Left ventricle myocardium inferior (tissue), 1 donor: ENCODE results near the gene SORT1. TPM values are rescaled to one million over a fixed set of nuclear protein-coding genes. Genes with fewer than 3 reads are reported as not detected.

Source experiments
- DNase-seq: peaks from one replicate; pipeline ENCODE4 v3.0.0-alpha.2; 2020
- H3K27ac ChIP-seq: fragments of 200-600 bp; replicated peaks from 2 replicates; pipeline ENCODE4 v1.8.0; 2021
- H3K27me3 ChIP-seq: fragments of 200-600 bp; 2 replicates; pipeline ENCODE4 v1.8.0; 2021; ENCODE audit warnings: low read depth
- H3K36me3 ChIP-seq: fragments of 200-600 bp; 2 replicates; pipeline ENCODE4 v1.8.0; 2021
- H3K4me1 ChIP-seq: fragments of 200-600 bp; 2 replicates; pipeline ENCODE4 v1.8.0; 2021
- H3K4me3 ChIP-seq: fragments of 200-600 bp; 2 replicates; pipeline ENCODE4 v1.8.0; 2021; ENCODE audit warnings: mild to moderate bottlenecking, moderate library complexity
- H3K9me3 ChIP-seq: fragments of 200-600 bp; replicated peaks from 2 replicates; pipeline ENCODE4 v1.8.0; 2021
- CTCF ChIP-seq: fragments of 200-600 bp; IDR thresholded peaks from 2 replicates; pipeline ENCODE4 v1.8.0; 2021; ENCODE audit warnings: antibody characterized with exemption, mild to moderate bottlenecking, borderline replicate concordance
- intact Hi-C: fragments of 100-400 bp; cut with micrococcal nuclease; formaldehyde crosslinking; loops from one replicate; pipeline ENCODE4 v1.11.0; 2022
- total RNA-seq: library from RNA; stranded (reverse); fragmentation: NEBNext Ultra II Directional; extraction: Animal tissue kit (Norgen Biotek cat#: 25700); gene quantifications from one replicate; pipeline ENCODE4 v1.2.1, GENCODE V29; 2021
- donor health status: DM: no; HTN: yes; CAD: no; lungs with severe emphysema.

The SORT1 gene
- total RNA-seq, 1 donor from 2014 or later, result 146 TPM

- no peaks in the 10 kb centered on the region for H3K9me3 ChIP-seq
- peaks cover 12% of the 10 kb centered on the region for H3K4me1 ChIP-seq
- intact Hi-C loops, result no loop called here
- peaks cover 84% of the 10 kb centered on the region for H3K36me3 ChIP-seq
- DNase-seq, result no peak
- H3K4me3 ChIP-seq, result no peak overlapping the region
- TF ChIP-seq CTCF, result no peak
- no peaks in the 10 kb centered on the region for H3K27me3 ChIP-seq
- H3K27ac ChIP-seq, result no peak overlapping the region
Observed at GRCh38 chr1:109338091-109338490, 59.6 kb downstream of the SORT1 start.

- no peak overlapping the region for H3K4me3 ChIP-seq
- TF ChIP-seq CTCF, result no peak
- H3K27ac ChIP-seq, result no peak overlapping the region
- H3K27me3 ChIP-seq, result no peaks in the 10 kb centered on the region
- intact Hi-C loops, result no loop called here
- H3K9me3 ChIP-seq, result peaks cover 30% of the 10 kb centered on the region
- H3K36me3 ChIP-seq, result peaks cover 92% of the 10 kb centered on the region
- DNase-seq, result no peak
- no peaks in the 10 kb centered on the region for H3K4me1 ChIP-seq
Observed at GRCh38 chr1:109335091-109335490, 62.6 kb downstream of the SORT1 start.

- H3K27me3 ChIP-seq, result no peaks in the 10 kb centered on the region
- H3K27ac ChIP-seq, result no peak overlapping the region
- no peak overlapping the region for H3K4me3 ChIP-seq
- TF ChIP-seq CTCF, result no peak
- no peak for DNase-seq
- intact Hi-C loops, result no loop called here
- H3K4me1 ChIP-seq, result no peaks in the 10 kb centered on the region
- peaks cover 31% of the 10 kb centered on the region for H3K9me3 ChIP-seq
- peaks cover 97% of the 10 kb centered on the region for H3K36me3 ChIP-seq
Observed at GRCh38 chr1:109331113-109331512, 66.6 kb downstream of the SORT1 start.

GRCh38 chr1:109327285-109327684 is 70.4 kb downstream of the SORT1 start:
- H3K36me3 ChIP-seq, result peaks cover 96% of the 10 kb centered on the region
- H3K27me3 ChIP-seq, result no peaks in the 10 kb centered on the region
- H3K4me1 ChIP-seq, result no peaks in the 10 kb centered on the region
- intact Hi-C loops, result no loop called here
- H3K27ac ChIP-seq, result no peak overlapping the region
- no peak overlapping the region for H3K4me3 ChIP-seq
- peaks cover 23% of the 10 kb centered on the region for H3K9me3 ChIP-seq
- TF ChIP-seq CTCF, result no peak
- no peak for DNase-seq

GRCh38 chr1:109322974-109323373 is 74.7 kb downstream of the SORT1 start:
- H3K27me3 ChIP-seq, result no peaks in the 10 kb centered on the region
- no peak overlapping the region for H3K4me3 ChIP-seq
- no peak overlapping the region for H3K27ac ChIP-seq
- intact Hi-C loops, result no loop called here
- TF ChIP-seq CTCF, result no peak
- peaks cover 96% of the 10 kb centered on the region for H3K36me3 ChIP-seq
- no peaks in the 10 kb centered on the region for H3K9me3 ChIP-seq
- DNase-seq, result no peak
- no peaks in the 10 kb centered on the region for H3K4me1 ChIP-seq

GRCh38 chr1:109319114-109319513 is 78.6 kb downstream of the SORT1 start:
- H3K36me3 ChIP-seq, result peaks cover 99% of the 10 kb centered on the region
- H3K27me3 ChIP-seq, result no peaks in the 10 kb centered on the region
- DNase-seq, result no peak

More at GRCh38 chr1:109319114-109319513, 78.6 kb downstream of the SORT1 start:
- Histone ChIP-seq H3K4me1 (no peaks in the 10 kb centered on the region), H3K9me3 (no peaks in the 10 kb centered on the region), H3K27ac (no peak overlapping the region), H3K4me3 (no peak overlapping the region)
- intact Hi-C loops, result no loop called here
- TF ChIP-seq CTCF, result no peak
